ENCODE data around the gene FERMT3.

FERMT3 gene

GRCh38 chr11:64266339-64266738 lies 59.8 kb downstream of the FERMT3 start:
- DNase-seq, result no peak

GRCh38 chr11:64267207-64267945 lies 60.9 kb downstream of the FERMT3 start:
- DNase-seq, result no peak

GRCh38 chr11:64268025-64268892 lies 61.7 kb downstream of the FERMT3 start:
- DNase-seq, result peak; percentile 71

- peak; percentile 57 for DNase-seq
Observed at GRCh38 chr11:64268893-64269539, 62.5 kb downstream of the FERMT3 start.

GRCh38 chr11:64269540-64270220 lies 63.2 kb downstream of the FERMT3 start:
- DNase-seq, result peak; percentile 99
